Sigmoid colon (tissue), 3 donors: ENCODE measurements around the gene ISOC1.

Source experiments
- POLR2A ChIP-seq, 2 donors: fragments of 450-650 bp; IDR thresholded peaks; one replicate each; pipeline ENCODE4 v1.6.1; 2016; ENCODE audit warnings: antibody characterized with exemption in 2 of 2, mild to moderate bottlenecking in 2 of 2, moderate library complexity in 2 of 2
- TF ChIP-seq, protein P1 (sequence below), 4 experiments: fragments of 450-650 bp in 3 of 4; fragments of 200-600 bp in 1 of 4; IDR thresholded peaks; one replicate each; pipeline ENCODE4 v1.5.1; 2016 to 2019; ENCODE audit warnings: antibody characterized with exemption in 4 of 4, mild to moderate bottlenecking in 3 of 4, moderate library complexity in 2 of 4

- TF ChIP-seq, protein P1, sequence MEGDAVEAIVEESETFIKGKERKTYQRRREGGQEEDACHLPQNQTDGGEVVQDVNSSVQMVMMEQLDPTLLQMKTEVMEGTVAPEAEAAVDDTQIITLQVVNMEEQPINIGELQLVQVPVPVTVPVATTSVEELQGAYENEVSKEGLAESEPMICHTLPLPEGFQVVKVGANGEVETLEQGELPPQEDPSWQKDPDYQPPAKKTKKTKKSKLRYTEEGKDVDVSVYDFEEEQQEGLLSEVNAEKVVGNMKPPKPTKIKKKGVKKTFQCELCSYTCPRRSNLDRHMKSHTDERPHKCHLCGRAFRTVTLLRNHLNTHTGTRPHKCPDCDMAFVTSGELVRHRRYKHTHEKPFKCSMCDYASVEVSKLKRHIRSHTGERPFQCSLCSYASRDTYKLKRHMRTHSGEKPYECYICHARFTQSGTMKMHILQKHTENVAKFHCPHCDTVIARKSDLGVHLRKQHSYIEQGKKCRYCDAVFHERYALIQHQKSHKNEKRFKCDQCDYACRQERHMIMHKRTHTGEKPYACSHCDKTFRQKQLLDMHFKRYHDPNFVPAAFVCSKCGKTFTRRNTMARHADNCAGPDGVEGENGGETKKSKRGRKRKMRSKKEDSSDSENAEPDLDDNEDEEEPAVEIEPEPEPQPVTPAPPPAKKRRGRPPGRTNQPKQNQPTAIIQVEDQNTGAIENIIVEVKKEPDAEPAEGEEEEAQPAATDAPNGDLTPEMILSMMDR (IDR thresholded peaks at IDR 0.05), result no peak
- TF ChIP-seq POLR2A (IDR thresholded peaks at IDR 0.05), result no peak
Measured at GRCh38 chr5:129078247-129078646, 16.3 kb upstream of the ISOC1 start.
